ENCODE data around the gene CCDC187. TPM values are rescaled to one million over a fixed set of nuclear protein-coding genes. Genes with fewer than 3 reads are reported as not detected.

Gene CCDC187
- polyA plus RNA-seq, 1 donor from 2014 or later: not detected

- Histone ChIP-seq H3K9me2 (ENCODE audit: insufficient read depth, low read length) (no peaks in the 10 kb centered on the region), H3K9me3 (ENCODE audit: low read length) (no peaks in the 10 kb centered on the region), H3K4me2 (ENCODE audit: low read length) (no peak overlapping the region), H2AFZ (ENCODE audit: low read depth, low read length) (no peak overlapping the region), H3K4me3 (ENCODE audit: low read length) (no peak overlapping the region), H3K27me3 (ENCODE audit: insufficient read depth, low read depth, low read length) (no peaks in the 10 kb centered on the region), H3K36me3 (ENCODE audit: insufficient read depth, low read length) (no peaks in the 10 kb centered on the region), H3K27ac (ENCODE audit: low read length) (no peak overlapping the region), H4K20me1 (ENCODE audit: insufficient read depth) (no peaks in the 10 kb centered on the region), H3K79me2 (replicated peaks; ENCODE audit: insufficient read depth, low read length) (peaks cover under 1% of the 10 kb centered on the region), H3K9ac (ENCODE audit: low read length) (no peak overlapping the region), H3F3A (ENCODE audit: insufficient read depth, low read length, poor library complexity, severe bottlenecking) (no peaks in the 10 kb centered on the region)
- TF ChIP-seq, protein P1, sequence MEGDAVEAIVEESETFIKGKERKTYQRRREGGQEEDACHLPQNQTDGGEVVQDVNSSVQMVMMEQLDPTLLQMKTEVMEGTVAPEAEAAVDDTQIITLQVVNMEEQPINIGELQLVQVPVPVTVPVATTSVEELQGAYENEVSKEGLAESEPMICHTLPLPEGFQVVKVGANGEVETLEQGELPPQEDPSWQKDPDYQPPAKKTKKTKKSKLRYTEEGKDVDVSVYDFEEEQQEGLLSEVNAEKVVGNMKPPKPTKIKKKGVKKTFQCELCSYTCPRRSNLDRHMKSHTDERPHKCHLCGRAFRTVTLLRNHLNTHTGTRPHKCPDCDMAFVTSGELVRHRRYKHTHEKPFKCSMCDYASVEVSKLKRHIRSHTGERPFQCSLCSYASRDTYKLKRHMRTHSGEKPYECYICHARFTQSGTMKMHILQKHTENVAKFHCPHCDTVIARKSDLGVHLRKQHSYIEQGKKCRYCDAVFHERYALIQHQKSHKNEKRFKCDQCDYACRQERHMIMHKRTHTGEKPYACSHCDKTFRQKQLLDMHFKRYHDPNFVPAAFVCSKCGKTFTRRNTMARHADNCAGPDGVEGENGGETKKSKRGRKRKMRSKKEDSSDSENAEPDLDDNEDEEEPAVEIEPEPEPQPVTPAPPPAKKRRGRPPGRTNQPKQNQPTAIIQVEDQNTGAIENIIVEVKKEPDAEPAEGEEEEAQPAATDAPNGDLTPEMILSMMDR (IDR thresholded peaks at IDR 0.05; ENCODE audit: poor library complexity, severe bottlenecking): no peak
- TF ChIP-seq MXI1 (conservative IDR thresholded peaks at IDR 0.05; ENCODE audit: poor library complexity, severe bottlenecking) (no peak), RAD21 (conservative IDR thresholded peaks at IDR 0.05) (no peak), EZH2 (IDR thresholded peaks at IDR 0.05; ENCODE audit: borderline replicate concordance, insufficient read depth, low read length, poor library complexity, severe bottlenecking) (no peak), POLR2AphosphoS5 (IDR thresholded peaks at IDR 0.05) (no peak), TAF1 (IDR thresholded peaks at IDR 0.05; ENCODE audit: low read depth) (no peak), SMC3 (conservative IDR thresholded peaks at IDR 0.05; ENCODE audit: poor library complexity) (no peak), REST (IDR thresholded peaks at IDR 0.05; ENCODE audit: borderline replicate concordance) (no peak), EP300 (conservative IDR thresholded peaks at IDR 0.05; ENCODE audit: poor library complexity, severe bottlenecking) (no peak)
These were observed 53.9 kb downstream of the CCDC187 start for GRCh38 chr9:136249877-136250559.

DNA sequence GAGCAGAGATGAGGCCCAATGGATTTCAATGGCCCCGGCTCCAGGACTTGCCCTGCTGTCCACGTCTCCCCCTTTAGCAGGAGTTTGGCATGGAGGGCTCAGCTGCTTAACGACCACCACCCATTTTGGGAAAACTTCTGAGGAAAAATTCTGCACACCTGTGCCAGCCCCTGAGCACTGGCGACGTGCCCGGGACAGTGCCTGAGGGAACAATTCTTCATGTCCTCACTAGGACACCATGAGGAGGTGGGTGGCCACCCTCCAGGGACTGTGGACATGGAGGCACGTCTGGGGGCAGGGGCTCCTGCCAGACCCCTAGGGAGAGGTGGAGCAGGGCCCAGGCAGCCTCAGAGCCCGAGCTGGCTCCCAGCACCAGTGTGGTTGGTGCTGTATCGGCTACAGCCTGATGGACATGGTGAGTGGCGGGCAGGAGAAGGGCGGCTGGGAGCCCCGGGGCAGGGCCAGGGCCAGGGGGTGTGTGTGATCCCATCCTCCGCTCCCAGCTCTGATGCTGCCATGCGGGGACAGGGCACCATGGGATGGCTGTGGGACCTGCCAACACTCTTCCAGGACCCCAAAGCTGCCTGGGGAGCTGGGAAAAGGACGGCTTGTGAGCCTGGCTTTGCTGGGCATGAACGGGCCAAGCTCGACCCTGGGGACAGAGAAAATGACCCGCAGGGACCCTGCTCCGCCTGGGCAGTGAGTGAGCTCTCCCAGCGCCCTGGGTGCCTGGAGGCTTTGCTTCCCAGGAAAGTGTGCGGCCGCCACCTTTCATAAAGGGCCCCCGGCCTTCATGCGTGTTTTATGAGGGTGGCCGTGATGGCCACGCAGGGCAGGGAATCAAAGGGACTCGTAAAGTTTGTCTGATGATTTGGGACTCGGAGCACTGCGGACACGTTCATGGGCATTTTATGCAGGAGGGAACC, 54.7 kb downstream of the CCDC187 start:
- Histone ChIP-seq H3K27ac (ENCODE audit: low read length) (no peak overlapping the region), H3K4me2 (ENCODE audit: low read length) (no peak overlapping the region), H3K9me3 (ENCODE audit: low read length) (no peaks in the 10 kb centered on the region), H3K4me3 (ENCODE audit: low read length) (no peak overlapping the region), H3K36me3 (ENCODE audit: insufficient read depth, low read length) (no peaks in the 10 kb centered on the region), H3K27me3 (ENCODE audit: insufficient read depth, low read depth, low read length) (no peaks in the 10 kb centered on the region), H3K9me2 (ENCODE audit: insufficient read depth, low read length) (no peaks in the 10 kb centered on the region), H3K9ac (ENCODE audit: low read length) (no peak overlapping the region), H2AFZ (ENCODE audit: low read depth, low read length) (no peak overlapping the region), H4K20me1 (ENCODE audit: insufficient read depth) (no peaks in the 10 kb centered on the region), H3K79me2 (replicated peaks; ENCODE audit: insufficient read depth, low read length) (peaks cover 7% of the 10 kb centered on the region), H3F3A (ENCODE audit: insufficient read depth, low read length, poor library complexity, severe bottlenecking) (no peaks in the 10 kb centered on the region)
- TF ChIP-seq EZH2 (IDR thresholded peaks at IDR 0.05; ENCODE audit: borderline replicate concordance, insufficient read depth, low read length, poor library complexity, severe bottlenecking): no peak
- TF ChIP-seq EP300 (conservative IDR thresholded peaks at IDR 0.05; ENCODE audit: poor library complexity, severe bottlenecking): no peak
- TF ChIP-seq SMC3 (conservative IDR thresholded peaks at IDR 0.05; ENCODE audit: poor library complexity): no peak
- no peak for TF ChIP-seq REST (IDR thresholded peaks at IDR 0.05; ENCODE audit: borderline replicate concordance)
- no peak for TF ChIP-seq RAD21 (conservative IDR thresholded peaks at IDR 0.05)
- TF ChIP-seq MXI1 (conservative IDR thresholded peaks at IDR 0.05; ENCODE audit: poor library complexity, severe bottlenecking): no peak
- TF ChIP-seq POLR2AphosphoS5 (IDR thresholded peaks at IDR 0.05): no peak
- TF ChIP-seq TAF1 (IDR thresholded peaks at IDR 0.05; ENCODE audit: low read depth): no peak
- TF ChIP-seq, protein P1 (IDR thresholded peaks at IDR 0.05; ENCODE audit: poor library complexity, severe bottlenecking): no peak

Data from neural cell (in vitro differentiated cells).